B cell (primary cell): Measurements from ENCODE around the gene CD4. TPM values are rescaled to one million over a fixed set of nuclear protein-coding genes. Genes with fewer than 3 reads are reported as not detected.

Experiments used
- ATAC-seq: fragments of 200-7000 bp; cut with Tn5 transposase; one replicate; pipeline ENCODE4 v1.10.0; 2021; ENCODE audit warnings: low read depth, mild to moderate bottlenecking, moderate number of reproducible peaks, moderate library complexity
- CTCF ChIA-PET: fragments of 350-600 bp; sonication (Branson Sonifier 250); formaldehyde crosslinking; loops from one replicate; lab custom pipeline; 2021; ENCODE audit warnings: antibody characterized with exemption, inconsistent platforms; lab: Charles Lee
- POLR2A ChIA-PET: fragments of 350-600 bp; sonication (Branson Sonifier 250); formaldehyde crosslinking; loops from one replicate; lab custom pipeline; 2021; ENCODE audit warnings: antibody characterized with exemption; lab: Charles Lee
- DNase-seq: peaks from one replicate; pipeline ENCODE4 v3.0.0; 2013
- H2AFZ ChIP-seq: 2 replicates; pipeline ENCODE4 v1.6.1; 2012; ENCODE audit warnings: mild to moderate bottlenecking, low read depth, low read length; ENCODE audit not compliant: insufficient read depth, poor library complexity, severe bottlenecking
- H3K27ac ChIP-seq, 2 donors: 1 replicate in 1 of 2; 2 replicates in 1 of 2; pipeline ENCODE4 v1.5.1; 2012 to 2013; ENCODE audit warnings: low read length in 2 of 2, mild to moderate bottlenecking in 2 of 2, moderate library complexity in 1 of 2
- H3K27me3 ChIP-seq, 4 experiments: fragments of 200-600 bp in 1 of 4; sonication (generic) in 1 of 4; replicated peaks in 1 of 4; 1 replicate in 2 of 4; 2 replicates in 2 of 4; pipeline versions ENCODE4 v1.6.1 to v1.7.0; 2013 to 2016; ENCODE audit warnings: low read length in 3 of 4, mild to moderate bottlenecking in 2 of 4, mixed read lengths in 1 of 4, moderate library complexity in 1 of 4; ENCODE audit not compliant: insufficient read depth in 4 of 4, control insufficient read depth in 3 of 4; ENCODE audit errors: control extremely low read depth in 1 of 4
- H3K36me3 ChIP-seq, 2 experiments: replicated peaks in 1 of 2; 1 replicate in 1 of 2; 2 replicates in 1 of 2; pipeline versions ENCODE4 v1.6.1 to v1.7.1; 2013; ENCODE audit warnings: low read length in 1 of 2; ENCODE audit not compliant: insufficient read depth in 2 of 2, control insufficient read depth in 1 of 2; ENCODE audit errors: control extremely low read depth in 1 of 2, extremely low read depth in 1 of 2
- H3K4me1 ChIP-seq, 2 donors: fragments of 200-600 bp in 1 of 2; sonication (generic) in 1 of 2; 1 replicate in 1 of 2; 2 replicates in 1 of 2; pipeline versions ENCODE4 v1.5.1 to v1.6.1; 2013 to 2017; ENCODE audit warnings: low read length in 2 of 2; ENCODE audit not compliant: control insufficient read depth in 2 of 2, insufficient read depth in 2 of 2
- H3K4me2 ChIP-seq: replicated peaks from 2 replicates; pipeline ENCODE3; 2012; ENCODE audit warnings: mild to moderate bottlenecking, low read depth, low read length; ENCODE audit not compliant: poor library complexity, severe bottlenecking
- H3K4me3 ChIP-seq, 5 experiments: fragments of 200-600 bp in 1 of 5; sonication (generic) in 1 of 5; 1 replicate in 3 of 5; 2 replicates in 2 of 5; pipeline versions ENCODE4 v1.5.1 to v1.7.0; 2011 to 2016; ENCODE audit warnings: low read length in 4 of 5, mild to moderate bottlenecking in 4 of 5, low read depth in 2 of 5, control low read depth in 1 of 5, moderate library complexity in 1 of 5; ENCODE audit not compliant: insufficient read depth in 1 of 5; ENCODE audit errors: control extremely low read depth in 1 of 5, extremely low read depth in 1 of 5
- H3K79me2 ChIP-seq: fragments of 200-600 bp; sonication (generic); one replicate; pipeline ENCODE4 v1.6.0; 2016; ENCODE audit warnings: low read length; ENCODE audit not compliant: control insufficient read depth, insufficient read depth
- H3K9ac ChIP-seq: fragments of 200-600 bp; sonication (generic); 2 replicates; pipeline ENCODE4 v1.6.1; 2017; ENCODE audit warnings: mild to moderate bottlenecking, low read length, moderate library complexity
- H3K9me3 ChIP-seq, 3 donors: one replicate each; pipeline versions ENCODE4 v1.6.1 to v1.7.1; 2013; ENCODE audit warnings: low read length in 2 of 3; ENCODE audit not compliant: control insufficient read depth in 2 of 3, insufficient read depth in 1 of 3; ENCODE audit errors: control extremely low read depth in 1 of 3
- H4K20me1 ChIP-seq: 2 replicates; pipeline ENCODE4 v1.6.0; 2012; ENCODE audit warnings: mild to moderate bottlenecking, low read length; ENCODE audit not compliant: insufficient read depth, control insufficient read depth, poor library complexity, severe bottlenecking
- H3K27ac Mint-ChIP-seq: one replicate; pipeline ENCODE4 v1.8.0; 2021; ENCODE audit warnings: mixed read lengths
- H3K27me3 Mint-ChIP-seq: one replicate; pipeline ENCODE4 v1.8.0; 2021; ENCODE audit warnings: mixed read lengths
- H3K4me1 Mint-ChIP-seq: one replicate; pipeline ENCODE4 v1.8.0; 2021; ENCODE audit warnings: mixed read lengths
- H3K4me3 Mint-ChIP-seq: one replicate; pipeline ENCODE4 v1.8.0; 2021; ENCODE audit warnings: mixed read lengths
- H3K9me3 Mint-ChIP-seq: one replicate; pipeline ENCODE4 v1.8.0; 2022; ENCODE audit warnings: mixed read lengths; ENCODE audit not compliant: insufficient read depth
- EZH2 ChIP-seq: IDR thresholded peaks from 2 replicates; pipeline ENCODE4 v1.6.1; 2012; ENCODE audit warnings: borderline replicate concordance, low read depth, mild to moderate bottlenecking, moderate library complexity, low read length; ENCODE audit not compliant: insufficient read depth, poor library complexity, severe bottlenecking
- WGBS: methylation state at CpG from one replicate; pipeline ENCODE4 v1.1.5; 2013; ENCODE audit warnings: missing lambda C conversion rate; ENCODE audit not compliant: insufficient coverage; 5-methylcytosine and 5-hydroxymethylcytosine counted together
- intact Hi-C: fragments of 100-400 bp; cut with micrococcal nuclease; formaldehyde crosslinking; loops from one replicate; pipeline ENCODE4 v1.10.0; 2022
- polyA plus RNA-seq: library from polyadenylated mRNA; depleted of rRNA; stranded (reverse); fragments of >200 nt; gene quantifications from 2 replicates; pipeline ENCODE4 v1.2.3, GENCODE V29; 2012
- total RNA-seq, 2 donors: library from RNA; stranded (reverse); fragments of 120-200 nt in 1 of 2; gene quantifications; 1 replicate in 1 of 2; 2 replicates in 1 of 2; pipeline versions ENCODE4 v1.2.3 to v1.2.4, GENCODE V29; 2013 to 2022
- TF ChIP-seq, protein P1 (sequence below): fragments of 200-600 bp; IDR thresholded peaks from one replicate; pipeline ENCODE4 v1.8.0; 2022; ENCODE audit warnings: antibody characterized with exemption, mild to moderate bottlenecking

The CD4 gene
- total and polyA plus RNA-seq, 2 donors (not counting 1 experiment from before 2014, with no cell fraction given), result 0.49 to 2.2 TPM

DNA sequence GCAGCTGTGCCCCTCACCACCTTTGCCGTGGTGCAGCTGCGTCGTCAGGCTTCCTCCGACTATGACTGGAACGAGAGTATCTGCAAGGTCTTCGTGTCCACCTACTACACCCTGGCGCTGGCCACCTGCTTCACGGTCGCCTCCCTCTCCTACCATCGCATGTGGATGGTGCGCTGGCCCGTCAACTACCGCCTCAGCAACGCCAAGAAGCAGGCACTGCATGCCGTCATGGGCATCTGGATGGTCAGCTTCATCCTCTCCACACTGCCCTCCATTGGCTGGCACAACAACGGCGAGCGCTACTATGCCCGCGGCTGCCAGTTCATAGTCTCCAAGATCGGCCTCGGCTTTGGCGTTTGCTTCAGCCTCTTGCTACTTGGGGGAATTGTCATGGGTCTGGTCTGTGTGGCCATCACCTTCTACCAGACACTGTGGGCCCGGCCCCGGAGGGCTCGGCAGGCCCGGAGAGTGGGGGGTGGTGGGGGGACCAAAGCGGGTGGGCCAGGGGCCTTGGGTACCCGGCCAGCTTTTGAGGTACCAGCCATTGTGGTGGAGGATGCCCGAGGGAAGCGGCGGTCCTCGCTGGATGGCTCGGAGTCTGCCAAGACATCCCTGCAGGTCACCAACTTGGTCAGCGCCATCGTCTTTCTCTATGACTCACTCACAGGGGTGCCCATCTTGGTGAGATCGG, 34.9 kb downstream of the CD4 start:
- ATAC-seq, result no peak
- no peak overlapping the region for H3K9ac ChIP-seq
- DNase-seq, result no peak
- Mint-ChIP-seq H3K27me3 (peaks cover 72% of the 10 kb centered on the region), H3K4me1 (peaks cover 27% of the 10 kb centered on the region), H3K9me3 (no peaks in the 10 kb centered on the region), H3K4me3 (no peak overlapping the region), H3K27ac (no peak overlapping the region)
- H3K27me3 ChIP-seq, result peaks cover 0 to 78% (median 33%) of the 10 kb centered on the region in 4 experiments
- no peaks in the 10 kb centered on the region for H3K36me3 ChIP-seq
- H4K20me1 ChIP-seq, result peaks cover 6% of the 10 kb centered on the region
- no peak overlapping the region for H3K27ac ChIP-seq
- 95% methylated on average over 31 of the region's 37 CpGs for WGBS
- no peak overlapping the region for H3K4me3 ChIP-seq
- peaks cover 0 to 13% (median 0%) of the 10 kb centered on the region in 3 donors for H3K9me3 ChIP-seq
- peaks cover 32 to 34% of the 10 kb centered on the region in 2 donors for H3K4me1 ChIP-seq
- CTCF ChIA-PET, result interaction anchor here (1.1 to 6.2 kb wide), 5 partner anchors 9 to 71 kb away, joined by 3 to 33 read pairs (median 7); partner anchors contain the start of gene MLF2
- no peak overlapping the region for H2AFZ ChIP-seq
- H3K79me2 ChIP-seq, result no peaks in the 10 kb centered on the region
- POLR2A ChIA-PET, result no interaction called here
- intact Hi-C loops, result loop anchor here (2.0 kb wide), 1 partner anchor 261 kb away; no protein-coding TSS in a partner anchor
- TF ChIP-seq, protein P1, sequence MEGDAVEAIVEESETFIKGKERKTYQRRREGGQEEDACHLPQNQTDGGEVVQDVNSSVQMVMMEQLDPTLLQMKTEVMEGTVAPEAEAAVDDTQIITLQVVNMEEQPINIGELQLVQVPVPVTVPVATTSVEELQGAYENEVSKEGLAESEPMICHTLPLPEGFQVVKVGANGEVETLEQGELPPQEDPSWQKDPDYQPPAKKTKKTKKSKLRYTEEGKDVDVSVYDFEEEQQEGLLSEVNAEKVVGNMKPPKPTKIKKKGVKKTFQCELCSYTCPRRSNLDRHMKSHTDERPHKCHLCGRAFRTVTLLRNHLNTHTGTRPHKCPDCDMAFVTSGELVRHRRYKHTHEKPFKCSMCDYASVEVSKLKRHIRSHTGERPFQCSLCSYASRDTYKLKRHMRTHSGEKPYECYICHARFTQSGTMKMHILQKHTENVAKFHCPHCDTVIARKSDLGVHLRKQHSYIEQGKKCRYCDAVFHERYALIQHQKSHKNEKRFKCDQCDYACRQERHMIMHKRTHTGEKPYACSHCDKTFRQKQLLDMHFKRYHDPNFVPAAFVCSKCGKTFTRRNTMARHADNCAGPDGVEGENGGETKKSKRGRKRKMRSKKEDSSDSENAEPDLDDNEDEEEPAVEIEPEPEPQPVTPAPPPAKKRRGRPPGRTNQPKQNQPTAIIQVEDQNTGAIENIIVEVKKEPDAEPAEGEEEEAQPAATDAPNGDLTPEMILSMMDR, result no peak
- no peak for TF ChIP-seq EZH2
- no peak overlapping the region for H3K4me2 ChIP-seq

DNA sequence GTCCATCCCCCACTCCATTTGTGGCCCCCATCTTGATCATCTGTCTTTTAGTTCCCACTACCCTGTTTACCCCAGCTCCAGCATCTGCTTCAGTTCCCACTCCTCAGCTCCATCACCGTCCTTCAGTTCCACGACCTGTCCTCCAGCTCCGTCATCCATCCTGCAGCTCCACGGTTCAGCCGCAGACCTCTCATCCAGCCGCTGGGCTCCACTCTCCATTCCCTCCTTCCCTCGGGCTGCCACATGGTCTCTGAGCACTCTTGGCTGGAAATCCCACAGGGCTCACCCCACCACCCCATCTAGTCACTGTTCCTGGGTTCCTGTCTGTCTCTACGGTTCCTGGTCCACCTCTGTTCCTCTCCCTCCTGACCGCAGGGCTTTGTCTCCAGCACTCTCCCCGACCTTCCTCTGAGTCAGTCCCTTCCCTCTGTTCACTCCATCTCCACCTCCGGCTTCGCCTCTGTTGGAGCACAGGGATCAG, 35.6 kb downstream of the CD4 start:
- Histone ChIP-seq H2AFZ (no peak overlapping the region), H3K9ac (no peak overlapping the region), H3K27ac (no peak overlapping the region), H3K36me3 (no peaks in the 10 kb centered on the region), H3K9me3 (peaks cover 0 to 13% (median 0%) of the 10 kb centered on the region in 3 donors), H3K4me1 (peaks cover 37 to 40% of the 10 kb centered on the region in 2 donors), H4K20me1 (peaks cover 11% of the 10 kb centered on the region), H3K79me2 (no peaks in the 10 kb centered on the region), H3K27me3 (peaks cover 0 to 84% (median 38%) of the 10 kb centered on the region in 4 experiments), H3K4me2 (no peak overlapping the region), H3K4me3 (no peak overlapping the region)
- Mint-ChIP-seq H3K4me1 (peaks cover 31% of the 10 kb centered on the region), H3K27ac (no peak overlapping the region), H3K9me3 (no peaks in the 10 kb centered on the region), H3K27me3 (peaks cover 75% of the 10 kb centered on the region), H3K4me3 (no peak overlapping the region)
- WGBS, result 85% methylated on average over 11 of the region's 12 CpGs
- ATAC-seq, result no peak
- ChIA-PET POLR2A (no interaction called here), CTCF (interaction anchor here (1.1 to 6.2 kb wide), 10 partner anchors 8 to 274 kb away, joined by 3 to 33 read pairs (median 6); partner anchors contain the start of genes CDCA3, MLF2 and USP5)
- intact Hi-C loops, result loop anchor here (1.0 to 2.0 kb wide), 3 partner anchors 72 to 262 kb away; partner anchors contain the start of gene MLF2
- DNase-seq, result no peak
- no peak for TF ChIP-seq EZH2
- TF ChIP-seq, protein P1, result no peak
